OCI-LY1 (cell line): Measurements from ENCODE around the gene ZCCHC7.

Source experiments
- EZH2 ChIP-seq: fragments of 200-600 bp; sonication (generic), shearing (Covaris generic); IDR thresholded peaks from 2 replicates; pipeline ENCODE4 v1.8.0; 2017; ENCODE audit warnings: borderline replicate concordance, mixed run types, mild to moderate bottlenecking, antibody characterized with exemption, low read length, moderate library complexity, mixed read lengths
- TF ChIP-seq, protein P1 (sequence below): fragments of 200-600 bp; sonication (generic), shearing (Covaris generic); IDR thresholded peaks from 2 replicates; pipeline ENCODE4 v1.5.1; 2017; ENCODE audit warnings: mild to moderate bottlenecking, antibody characterized with exemption, low read length, moderate library complexity, mixed read lengths

DNA sequence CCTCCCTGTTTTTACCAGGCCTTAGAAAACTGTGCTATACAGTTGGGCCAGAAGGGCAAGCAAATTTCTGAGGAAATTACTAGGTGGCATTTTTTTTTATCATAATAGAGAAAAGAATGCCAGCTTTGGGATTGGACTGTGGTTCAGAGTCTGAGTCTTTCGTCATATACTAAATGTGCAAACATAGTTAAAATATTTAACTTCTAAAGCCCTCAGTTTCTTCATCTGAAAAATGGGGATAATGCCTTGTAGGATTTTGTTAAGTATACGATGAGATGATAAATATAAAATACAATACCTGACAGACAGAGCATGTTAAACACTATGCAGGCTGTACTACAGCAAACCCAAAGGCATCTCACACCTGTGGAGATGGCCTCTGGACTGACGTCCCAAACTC, 214.9 kb downstream of the ZCCHC7 start:
- TF ChIP-seq, protein P1, sequence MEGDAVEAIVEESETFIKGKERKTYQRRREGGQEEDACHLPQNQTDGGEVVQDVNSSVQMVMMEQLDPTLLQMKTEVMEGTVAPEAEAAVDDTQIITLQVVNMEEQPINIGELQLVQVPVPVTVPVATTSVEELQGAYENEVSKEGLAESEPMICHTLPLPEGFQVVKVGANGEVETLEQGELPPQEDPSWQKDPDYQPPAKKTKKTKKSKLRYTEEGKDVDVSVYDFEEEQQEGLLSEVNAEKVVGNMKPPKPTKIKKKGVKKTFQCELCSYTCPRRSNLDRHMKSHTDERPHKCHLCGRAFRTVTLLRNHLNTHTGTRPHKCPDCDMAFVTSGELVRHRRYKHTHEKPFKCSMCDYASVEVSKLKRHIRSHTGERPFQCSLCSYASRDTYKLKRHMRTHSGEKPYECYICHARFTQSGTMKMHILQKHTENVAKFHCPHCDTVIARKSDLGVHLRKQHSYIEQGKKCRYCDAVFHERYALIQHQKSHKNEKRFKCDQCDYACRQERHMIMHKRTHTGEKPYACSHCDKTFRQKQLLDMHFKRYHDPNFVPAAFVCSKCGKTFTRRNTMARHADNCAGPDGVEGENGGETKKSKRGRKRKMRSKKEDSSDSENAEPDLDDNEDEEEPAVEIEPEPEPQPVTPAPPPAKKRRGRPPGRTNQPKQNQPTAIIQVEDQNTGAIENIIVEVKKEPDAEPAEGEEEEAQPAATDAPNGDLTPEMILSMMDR: no peak
- no peak for TF ChIP-seq EZH2
